Renal pelvis (tissue), 12 donors: Measurements from ENCODE around the gene SCYGR7. TPM values are rescaled to one million over a fixed set of nuclear protein-coding genes. Genes with fewer than 3 reads are reported as not detected.
"Not testable (repeated sequence)": the region's sequence is repeated elsewhere in the genome, so short reads cannot be mapped to it uniquely, and the experiment has no call there.

ENCODE experiments used
- DNase-seq: peaks from one replicate; pipeline ENCODE4 v3.0.0-alpha.2; 2013
- long read RNA-seq, 16 experiments: transcript quantifications; one replicate each; lab custom pipeline, GENCODE V29; 2026
- polyA plus RNA-seq, 3 donors: library from polyadenylated mRNA; unstranded; fragments of 120-200 nt; gene quantifications; one replicate each; pipeline ENCODE4 v1.2.1, GENCODE V29; 2013; ENCODE audit not compliant: insufficient read length in 3 of 3

The SCYGR7 gene
- polyA plus RNA-seq = not detected
- long read RNA-seq, donor 1 = 0 reads
- long read RNA-seq, donor 2 = 0 reads
- long read RNA-seq, donor 3 = 0 reads
- long read RNA-seq, donor 4 = 0 reads
- long read RNA-seq, donor 5 = 0 reads
- long read RNA-seq, donor 6 = 0 reads
- long read RNA-seq, donor 7 = 0 reads
- long read RNA-seq, donor 8 = 0 reads
- long read RNA-seq, donor 9 = 0 reads
- long read RNA-seq, donor 10 = 0 reads
- long read RNA-seq, donor 11 = 0 reads
- long read RNA-seq, donor 12 = 0 reads
- long read RNA-seq, donor 13 = 0 reads
- long read RNA-seq, donor 14 = 0 reads
- long read RNA-seq, donor 15 = 0 reads
- long read RNA-seq, donor 16 = 0 reads

GRCh38 chr2:227728035-227728434, at the start of gene SCYGR7:
Gene SCYGR7, plus strand, starts transcription at chr2:227728335. Its CDS starts 0 bp downstream, at chr2:227728335.
- no peak for DNase-seq

- no peak for DNase-seq
These were observed 43.9 kb upstream of the SCYGR7 start for GRCh38 chr2:227684258-227684657.

- DNase-seq = no peak
These were observed 40.9 kb upstream of the SCYGR7 start for GRCh38 chr2:227687189-227687588.

- no peak for DNase-seq
These were observed 31.0 kb upstream of the SCYGR7 start for GRCh38 chr2:227696990-227697679.

- no peak for DNase-seq
These were observed 26.6 kb upstream of the SCYGR7 start for GRCh38 chr2:227701556-227701955.

GRCh38 chr2:227703280-227703732, 24.8 kb upstream of the SCYGR7 start:
- no peak for DNase-seq

- DNase-seq = no peak
These were observed 24.2 kb upstream of the SCYGR7 start for GRCh38 chr2:227703961-227704360.

- DNase-seq = no peak
These were observed 21.3 kb upstream of the SCYGR7 start for GRCh38 chr2:227706859-227707258.

- no peak for DNase-seq
These were observed 20.7 kb upstream of the SCYGR7 start for GRCh38 chr2:227707390-227707789.

GRCh38 chr2:227710986-227711385, 17.1 kb upstream of the SCYGR7 start:
- no peak for DNase-seq

GRCh38 chr2:227713291-227713690, 14.8 kb upstream of the SCYGR7 start:
- DNase-seq = no peak

GRCh38 chr2:227716501-227716900, 11.6 kb upstream of the SCYGR7 start:
- no peak for DNase-seq

- peak; percentile 69 for DNase-seq
These were observed 10.2 kb upstream of the SCYGR7 start, which contains the start of gene SLC19A3 for GRCh38 chr2:227717687-227718567. Gene SLC19A3, minus strand, starts transcription at chr2:227718028. Its CDS starts 15,710 bp downstream, at chr2:227702318.

GRCh38 chr2:227719641-227720040, 8.5 kb upstream of the SCYGR7 start:
- no peak for DNase-seq

- no peak for DNase-seq
These were observed 7.5 kb upstream of the SCYGR7 start for GRCh38 chr2:227720680-227721079.

- DNase-seq = not testable (repeated sequence)
These were observed 5.3 kb upstream of the SCYGR7 start for GRCh38 chr2:227722821-227723220.

GRCh38 chr2:227724394-227725039, 3.6 kb upstream of the SCYGR7 start, which contains the start of gene SCYGR6:
Gene SCYGR6, minus strand, starts transcription at chr2:227724757. Its CDS starts 0 bp downstream, at chr2:227724757.
- no peak for DNase-seq

GRCh38 chr2:227739351-227739750, 11.2 kb downstream of the SCYGR7 start:
- DNase-seq = no peak

GRCh38 chr2:227740705-227741104, 12.6 kb downstream of the SCYGR7 start:
- not testable (repeated sequence) for DNase-seq

- no peak for DNase-seq
These were observed 17.5 kb downstream of the SCYGR7 start, which contains the start of gene SCYGR8 for GRCh38 chr2:227745594-227745993. Gene SCYGR8, plus strand, starts transcription at chr2:227745894. Its CDS starts 0 bp downstream, at chr2:227745894.

- no peak for DNase-seq
These were observed 19.9 kb downstream of the SCYGR7 start for GRCh38 chr2:227748079-227748478.
